ENCODE measurements around the gene RNASE8. TPM values are rescaled to one million over a fixed set of nuclear protein-coding genes. Genes with fewer than 3 reads are reported as not detected.

RNASE8 gene
- total and polyA plus RNA-seq, 2 of the 8 experiments (the other 6 are each of a cell fraction or from before 2014, with no cell fraction given): not detected

- CTCF ChIA-PET (ENCODE audit: partially characterized antibody): interaction anchor here (0.7 to 2.6 kb wide), 9 partner anchors 9 to 1811 kb away, joined by 3 to 18 read pairs (median 4); partner anchors contain the start of gene ARHGEF40
- Histone ChIP-seq H3K79me2 (ENCODE audit: control insufficient read depth in 1 of 2, insufficient read depth in 2 of 2, low read length in 2 of 2) (no peaks in the 10 kb centered on the region), H2BK12ac (ENCODE audit: low read depth, low read length) (peak overlapping the region; percentile 78), H3K36me3 (ENCODE audit: control insufficient read depth in 2 of 4, insufficient read depth in 4 of 4, low read length in 3 of 4) (no peaks in the 10 kb centered on the region), H3K27me3 (replicated peaks in 1 of 4; ENCODE audit: control insufficient read depth in 3 of 4, extremely low read depth in 1 of 4, insufficient read depth in 3 of 4, low read length in 3 of 4) (peaks cover 2 to 25% (median 21%) of the 10 kb centered on the region in 4 experiments; a peak in 6 of 7 replicates), H2BK120ac (replicated peaks; ENCODE audit: low read depth, low read length) (no peak overlapping the region), H2BK15ac (ENCODE audit: low read length) (no peak overlapping the region), H2AFZ (ENCODE audit: low read length) (no peak overlapping the region), H3K23ac (ENCODE audit: insufficient read length) (no peak overlapping the region), H2BK5ac (ENCODE audit: low read depth, low read length) (0 out of 2 replicates have a peak overlapping the region, but pooled peaks have one; percentile 93), H4K20me1 (replicated peaks in 1 of 2; ENCODE audit: control insufficient read depth in 1 of 2, insufficient read depth in 2 of 2, low read length in 2 of 2) (no peaks in the 10 kb centered on the region), H3K27ac (ENCODE audit: low read depth, low read length) (no peak overlapping the region), H3K4me2 (ENCODE audit: insufficient read depth in 1 of 2, low read depth in 2 of 2, low read length in 2 of 2) (peak overlapping the region; percentile 93 to 94; a peak in 3 of 4 replicates), H3K4ac (replicated peaks; ENCODE audit: insufficient read length, low read depth, low read length) (no peak overlapping the region), H3K9ac (replicated peaks in 1 of 4; ENCODE audit: extremely low read depth in 1 of 4, low read depth in 3 of 4, low read length in 3 of 4) (no peak overlapping the region; a peak in 1 of 7 replicates), H3K4me3 (ENCODE audit: extremely low read depth in 1 of 4, insufficient read depth in 2 of 4, low read depth in 3 of 4, low read length in 4 of 4) (peak overlapping the region in 1 of 4 experiments; percentile 92; a peak in 1 of 8 replicates), H4K5ac (ENCODE audit: insufficient read length, low read depth, low read length) (no peak overlapping the region), H3K23me2 (ENCODE audit: low read depth, low read length) (peaks cover 15% of the 10 kb centered on the region), H4K8ac (ENCODE audit: extremely low read depth, insufficient read depth, low read length) (no peak overlapping the region), H4K91ac (replicated peaks; ENCODE audit: insufficient read length, low read length) (peak overlapping the region; percentile 8), H3K4me1 (replicated peaks in 1 of 4; ENCODE audit: control insufficient read depth in 3 of 4, insufficient read depth in 4 of 4, low read length in 3 of 4) (peaks cover 4 to 22% (median 14%) of the 10 kb centered on the region in 4 experiments; a peak in 6 of 7 replicates), H2AK5ac (ENCODE audit: low read depth, low read length) (no peak overlapping the region), H3K56ac (replicated peaks; ENCODE audit: insufficient read length, low read depth, low read length) (no peak overlapping the region), H3K18ac (ENCODE audit: extremely low read depth, low read length) (no peak overlapping the region), H2BK20ac (ENCODE audit: low read length) (0 out of 2 replicates have a peak overlapping the region, but pooled peaks have one; percentile 53), H3K79me1 (ENCODE audit: low read depth, low read length) (no peaks in the 10 kb centered on the region), H3K9me3 (ENCODE audit: insufficient read depth in 2 of 2, low read depth in 1 of 2, low read length in 1 of 2) (no peaks in the 10 kb centered on the region), H3K14ac (ENCODE audit: insufficient read length) (no peak overlapping the region)
- POLR2A ChIA-PET (ENCODE audit: partially characterized antibody): interaction anchor here (1.1 to 2.3 kb wide), 8 partner anchors 12 to 73 kb away, joined by 3 to 10 read pairs (median 4); no protein-coding TSS in a partner anchor
- WGBS, 2 experiments (ENCODE audit: extremely low coverage in 1 of 2, insufficient coverage in 1 of 2, insufficient read length in 1 of 2, insufficient replicate concordance in 2 of 2, low coverage in 1 of 2, low lambda C conversion rate in 2 of 2, missing lambda C conversion rate in 1 of 2): 58% methylated on average over 3 of the region's 3 CpGs; no CpG with 5 or more reads in 1 of the 2 experiments
- DNase-seq (ENCODE audit: low read depth in 1 of 2, low spot score in 2 of 2): no peak
- FAIRE-seq: no peak
- TF ChIP-seq JUN (IDR thresholded peaks at IDR 0.05; ENCODE audit: low read depth, low read length): no peak
- no peak for TF ChIP-seq TAF1 (IDR thresholded peaks at IDR 0.05; ENCODE audit: low read depth, low read length)
- TF ChIP-seq BRCA1 (IDR thresholded peaks at IDR 0.05; ENCODE audit: low read depth, low read length): no peak
- TF ChIP-seq GTF2F1 (IDR thresholded peaks at IDR 0.05; ENCODE audit: borderline replicate concordance, low read depth, low read length): no peak
- no peak for TF ChIP-seq TBP (IDR thresholded peaks at IDR 0.05; ENCODE audit: low read depth, low read length)
- no peak for TF ChIP-seq KDM1A (IDR thresholded peaks at IDR 0.05; ENCODE audit: borderline replicate concordance, low read length)
- no peak for TF ChIP-seq CHD1 (IDR thresholded peaks at IDR 0.05; ENCODE audit: low read depth, low read length)
- no peak for TF ChIP-seq POLR2A (IDR thresholded peaks at IDR 0.05; ENCODE audit: control extremely low read depth in 1 of 2, low read depth in 2 of 2, low read length in 2 of 2)
- no peak for TF ChIP-seq SP4 (IDR thresholded peaks at IDR 0.05; ENCODE audit: low read length)
- no peak for TF ChIP-seq SIN3A (conservative IDR thresholded peaks at IDR 0.05 in 1 of 2, IDR thresholded peaks at IDR 0.05 in 1 of 2; ENCODE audit: low read depth in 1 of 2, low read length in 2 of 2)
- TF ChIP-seq SUZ12 (IDR thresholded peaks at IDR 0.05; ENCODE audit: low read length): no peak
- no peak for TF ChIP-seq HDAC2 (IDR thresholded peaks at IDR 0.05; ENCODE audit: borderline replicate concordance in 1 of 2, low read depth in 2 of 2, low read length in 2 of 2)
- no peak for TF ChIP-seq RXRA (IDR thresholded peaks at IDR 0.05; ENCODE audit: insufficient read depth, low read depth, low read length)
- TF ChIP-seq NANOG (IDR thresholded peaks at IDR 0.05; ENCODE audit: insufficient read depth, low read depth, low read length, poor library complexity, severe bottlenecking): no peak
- no peak for TF ChIP-seq SP1 (IDR thresholded peaks at IDR 0.05; ENCODE audit: low read depth, low read length)
Observed at GRCh38 chr14:21026988-21027315, 30.7 kb upstream of the RNASE8 start.
